H9 (cell line): ENCODE measurements around the gene RGS14. TPM values are rescaled to one million over a fixed set of nuclear protein-coding genes. Genes with fewer than 3 reads are reported as not detected.

Experiments used
- DNase-seq: peaks from one replicate; pipeline ENCODE4 v3.0.0-alpha.2; 2017
- H2AFZ ChIP-seq: one replicate; pipeline ENCODE4 v1.6.1; 2013; ENCODE audit warnings: mild to moderate bottlenecking, low read length, control low read depth, moderate library complexity
- H2AK5ac ChIP-seq: 2 replicates; pipeline ENCODE4 v1.6.1; 2013; ENCODE audit warnings: low read length, control low read depth, mixed read lengths; ENCODE audit not compliant: insufficient read length
- H2BK120ac ChIP-seq: one replicate; pipeline ENCODE4 v1.6.1; 2013; ENCODE audit warnings: low read depth, mild to moderate bottlenecking, low read length, control low read depth, inconsistent platforms; ENCODE audit not compliant: poor library complexity, severe bottlenecking
- H2BK12ac ChIP-seq: 2 replicates; pipeline ENCODE4 v1.6.1; 2013; ENCODE audit warnings: low read length, control low read depth, mixed read lengths, low read depth; ENCODE audit not compliant: insufficient read length
- H2BK15ac ChIP-seq: 2 replicates; pipeline ENCODE4 v1.6.1; 2013; ENCODE audit warnings: low read depth, low read length, control low read depth
- H2BK20ac ChIP-seq: one replicate; pipeline ENCODE4 v1.6.1; 2013; ENCODE audit warnings: low read depth, mild to moderate bottlenecking, low read length, control low read depth, inconsistent platforms; ENCODE audit not compliant: poor library complexity, severe bottlenecking
- H2BK5ac ChIP-seq: 2 replicates; pipeline ENCODE4 v1.6.1; 2013; ENCODE audit warnings: low read length, control low read depth, mixed read lengths; ENCODE audit not compliant: insufficient read length
- H3K14ac ChIP-seq: 2 replicates; pipeline ENCODE4 v1.6.1; 2013; ENCODE audit warnings: low read length, control low read depth; ENCODE audit not compliant: insufficient read depth
- H3K18ac ChIP-seq: 2 replicates; pipeline ENCODE4 v1.6.1; 2013; ENCODE audit warnings: low read depth, mild to moderate bottlenecking, mixed read lengths, low read length, control low read depth; ENCODE audit not compliant: insufficient read length
- H3K23ac ChIP-seq: 2 replicates; pipeline ENCODE4 v1.6.1; 2013; ENCODE audit warnings: low read length, control low read depth, mixed read lengths, low read depth; ENCODE audit not compliant: insufficient read length
- H3K23me2 ChIP-seq: 2 replicates; pipeline ENCODE4 v1.6.1; 2013; ENCODE audit warnings: low read depth, mild to moderate bottlenecking, mixed read lengths, low read length, control low read depth; ENCODE audit not compliant: insufficient read length, poor library complexity, severe bottlenecking
- H3K27ac ChIP-seq: 2 replicates; pipeline ENCODE4 v1.5.1; 2013; ENCODE audit warnings: low read length, control low read depth, mixed read lengths, low read depth; ENCODE audit not compliant: insufficient read length
- H3K27me3 ChIP-seq: 2 replicates; pipeline ENCODE4 v1.6.1; 2013; ENCODE audit warnings: low read length, control low read depth, inconsistent platforms; ENCODE audit not compliant: insufficient read depth
- H3K4ac ChIP-seq: 2 replicates; pipeline ENCODE4 v1.6.1; 2013; ENCODE audit warnings: low read depth, mild to moderate bottlenecking, control low read depth, inconsistent platforms, low read length, moderate library complexity
- H3K4me1 ChIP-seq: 2 replicates; pipeline ENCODE4 v1.6.1; 2013; ENCODE audit warnings: low read length, control low read depth, inconsistent platforms; ENCODE audit not compliant: insufficient read depth
- H3K4me2 ChIP-seq: 2 replicates; pipeline ENCODE4 v1.6.1; 2013; ENCODE audit warnings: low read length, control low read depth, mixed read lengths; ENCODE audit not compliant: insufficient read length, insufficient read depth
- H3K56ac ChIP-seq: 2 replicates; pipeline ENCODE4 v1.6.1; 2013; ENCODE audit warnings: low read depth, mild to moderate bottlenecking, mixed read lengths, low read length, control low read depth; ENCODE audit not compliant: insufficient read length
- H3K79me1 ChIP-seq: 2 replicates; pipeline ENCODE4 v1.6.1; 2013; ENCODE audit warnings: low read depth, mild to moderate bottlenecking, moderate library complexity, low read length, control low read depth, inconsistent platforms; ENCODE audit not compliant: insufficient read depth, poor library complexity, severe bottlenecking
- H3K79me2 ChIP-seq: 2 replicates; pipeline ENCODE4 v1.6.1; 2013; ENCODE audit warnings: low read length, control low read depth, inconsistent platforms; ENCODE audit not compliant: insufficient read depth
- H3K9ac ChIP-seq: 2 replicates; pipeline ENCODE4 v1.6.1; 2013; ENCODE audit warnings: low read length, control low read depth, mixed read lengths; ENCODE audit not compliant: insufficient read length; ENCODE audit errors: extremely low read depth
- H3K9me3 ChIP-seq: one replicate; pipeline ENCODE4 v1.6.1; 2013; ENCODE audit warnings: low read depth, low read length, inconsistent platforms; ENCODE audit not compliant: control insufficient read depth
- H3T11ph ChIP-seq: one replicate; pipeline ENCODE4 v1.6.1; 2013; ENCODE audit warnings: mild to moderate bottlenecking, low read length, control low read depth, inconsistent platforms
- H4K20me1 ChIP-seq: one replicate; pipeline ENCODE4 v1.6.1; 2013; ENCODE audit not compliant: control insufficient read depth, insufficient read length, insufficient read depth
- H4K5ac ChIP-seq: 2 replicates; pipeline ENCODE4 v1.6.1; 2013; ENCODE audit warnings: low read depth, mild to moderate bottlenecking, mixed read lengths, low read length, control low read depth; ENCODE audit not compliant: insufficient read length
- H4K8ac ChIP-seq: replicated peaks from 2 replicates; pipeline ENCODE4 v1.6.1; 2013; ENCODE audit warnings: low read length, control low read depth, mixed read lengths, low read depth; ENCODE audit not compliant: insufficient read length
- H4K91ac ChIP-seq: 2 replicates; pipeline ENCODE4 v1.6.1; 2013; ENCODE audit warnings: low read depth, mild to moderate bottlenecking, moderate library complexity, mixed read lengths, low read length, control low read depth; ENCODE audit not compliant: insufficient read length
- H3K27ac Mint-ChIP-seq, 3 experiments: 2 replicates in 2 of 3; 3 replicates in 1 of 3; pipeline ENCODE4 v1.8.0; 2020 to 2021; ENCODE audit warnings: mixed read lengths in 3 of 3, mild to moderate bottlenecking in 1 of 3, moderate library complexity in 1 of 3
- H3K27me3 Mint-ChIP-seq: 2 replicates; pipeline ENCODE4 v1.8.0; 2021; ENCODE audit warnings: low read depth, mild to moderate bottlenecking, moderate library complexity, mixed read lengths
- H3K36me3 Mint-ChIP-seq, 3 experiments: 2 replicates in 2 of 3; 3 replicates in 1 of 3; pipeline ENCODE4 v1.8.0; 2020 to 2021; ENCODE audit warnings: low read depth in 3 of 3, mixed read lengths in 3 of 3; ENCODE audit not compliant: insufficient read depth in 1 of 3
- H3K4me1 Mint-ChIP-seq, 2 experiments: 2 replicates each; pipeline ENCODE4 v1.8.0; 2020; ENCODE audit warnings: mixed read lengths in 2 of 2
- H3K4me3 Mint-ChIP-seq, 2 experiments: 2 replicates in 1 of 2; 3 replicates in 1 of 2; pipeline ENCODE4 v1.8.0; 2020 to 2021; ENCODE audit warnings: mild to moderate bottlenecking in 2 of 2, mixed read lengths in 2 of 2, moderate library complexity in 1 of 2
- H3K9me3 Mint-ChIP-seq, 2 experiments: 2 replicates in 1 of 2; 3 replicates in 1 of 2; pipeline ENCODE4 v1.8.0; 2020; ENCODE audit warnings: mild to moderate bottlenecking in 2 of 2, mixed read lengths in 2 of 2, moderate library complexity in 1 of 2
- CTCF ChIP-seq: fragments of 200-600 bp; sonication (generic); conservative IDR thresholded peaks from 3 replicates; pipeline ENCODE4 v1.8.0; 2021; ENCODE audit warnings: antibody characterized with exemption, mild to moderate bottlenecking
- WGBS: extraction: QIAGEN DNeasy Blood & Tissue Kit; methylation state at CpG from one replicate; pipeline ENCODE4 v1.1.7; 2013; ENCODE audit warnings: missing lambda C conversion rate, low lambda C conversion rate, mixed read lengths; ENCODE audit not compliant: insufficient read length; ENCODE audit errors: extremely low coverage; 5-methylcytosine and 5-hydroxymethylcytosine counted together
- long read RNA-seq: library from polyadenylated mRNA; unstranded; transcript quantifications from one replicate; pipeline ENCODE4 v2.0.0, GENCODE V29; 2020
- total RNA-seq: library from RNA; stranded (reverse); gene quantifications from 2 replicates; pipeline ENCODE4 v1.2.1, GENCODE V29; 2021

RGS14 gene, protein sequence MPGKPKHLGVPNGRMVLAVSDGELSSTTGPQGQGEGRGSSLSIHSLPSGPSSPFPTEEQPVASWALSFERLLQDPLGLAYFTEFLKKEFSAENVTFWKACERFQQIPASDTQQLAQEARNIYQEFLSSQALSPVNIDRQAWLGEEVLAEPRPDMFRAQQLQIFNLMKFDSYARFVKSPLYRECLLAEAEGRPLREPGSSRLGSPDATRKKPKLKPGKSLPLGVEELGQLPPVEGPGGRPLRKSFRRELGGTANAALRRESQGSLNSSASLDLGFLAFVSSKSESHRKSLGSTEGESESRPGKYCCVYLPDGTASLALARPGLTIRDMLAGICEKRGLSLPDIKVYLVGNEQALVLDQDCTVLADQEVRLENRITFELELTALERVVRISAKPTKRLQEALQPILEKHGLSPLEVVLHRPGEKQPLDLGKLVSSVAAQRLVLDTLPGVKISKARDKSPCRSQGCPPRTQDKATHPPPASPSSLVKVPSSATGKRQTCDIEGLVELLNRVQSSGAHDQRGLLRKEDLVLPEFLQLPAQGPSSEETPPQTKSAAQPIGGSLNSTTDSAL
- total RNA-seq, result 12.3 and 16.4 TPM in 2 replicates
- long read RNA-seq, transcript RGS14-207 (4 exons, 590 nt), result major isoform, 5 of 51 reads
- long read RNA-seq, partial matches to known transcripts, result 22 of 51 reads
- long read RNA-seq, other reads (novel, unspliced or antisense), result 16 of 51 reads

GRCh38 chr5:177357459-177358351 lies at the start of gene RGS14:
TSS of gene RGS14 (plus strand) at chr5:177357924. CDS start at chr5:177358025, 101 bp downstream.
- Histone ChIP-seq H4K20me1 (no peaks in the 10 kb centered on the region), H2AK5ac (no peak within 1 kb of the TSS), H4K8ac (no peak within 1 kb of the TSS), H3K9me3 (no peaks in the 10 kb centered on the region), H2BK120ac (no peak within 1 kb of the TSS), H3K23ac (no peak within 1 kb of the TSS), H2BK15ac (no peak within 1 kb of the TSS), H3K9ac (no peak within 1 kb of the TSS), H3T11ph (no peak within 1 kb of the TSS), H4K91ac (no peak within 1 kb of the TSS), H4K5ac (no peak within 1 kb of the TSS), H3K27ac (no peak within 1 kb of the TSS), H3K4me2 (no peak within 1 kb of the TSS), H3K18ac (no peak within 1 kb of the TSS), H3K4me1 (peaks cover 4% of the 10 kb centered on the region; the same call in 1 of the 2 replicates), H3K27me3 (no peaks in the 10 kb centered on the region), H3K79me2 (no peaks in the 10 kb centered on the region), H3K56ac (no peak within 1 kb of the TSS), H2BK20ac (no peak within 1 kb of the TSS), H3K23me2 (no peaks in the 10 kb centered on the region), H3K14ac (no peak within 1 kb of the TSS; the same call in 1 of the 2 replicates), H3K79me1 (no peaks in the 10 kb centered on the region), H3K4ac (no peak within 1 kb of the TSS), H2AFZ (no peak within 1 kb of the TSS), H2BK5ac (no peak within 1 kb of the TSS), H2BK12ac (no peak within 1 kb of the TSS)
- Mint-ChIP-seq H3K4me1 (peaks cover 9 to 13% of the 10 kb centered on the region in 2 experiments), H3K4me3 (peak within 1 kb of the TSS in 1 of 2 experiments; percentile 6; a peak in 1 of 5 replicates), H3K27me3 (peaks cover 58% of the 10 kb centered on the region), H3K9me3 (peaks cover 3 to 4% of the 10 kb centered on the region in 2 experiments; a peak in 4 of 5 replicates), H3K27ac (peak within 1 kb of the TSS in 1 of 3 experiments; percentile 40; a peak in 2 of 7 replicates), H3K36me3 (no peaks in the 10 kb centered on the region)
- no peak for DNase-seq
- no peak for TF ChIP-seq CTCF
- no CpG with 5 or more reads among the region's 37 CpGs for WGBS
